IMR-90 (cell line): ENCODE measurements around the gene TRPC6. TPM values are rescaled to one million over a fixed set of nuclear protein-coding genes. Genes with fewer than 3 reads are reported as not detected.

Source experiments
- ATAC-seq: fragments of 200-7000 bp; cut with Tn5 transposase; 2 replicates; pipeline ENCODE4 v1.9.1; 2020; ENCODE audit warnings: low read depth, mild to moderate bottlenecking, moderate library complexity
- BruUV-seq: library from RNA; stranded (reverse); fragments of 400-500 nt; replicated peaks from 2 replicates; lab custom pipeline; 2021; lab: Mats Ljungman, UMichigan
- CTCF ChIA-PET: fragments of 300-600 bp; formaldehyde crosslinking; extraction: SDS; loops from one replicate; lab custom pipeline; 2021; ENCODE audit warnings: antibody characterized with exemption; lab: Yijun Ruan, JAX
- POLR2A ChIA-PET: fragments of 300-600 bp; sonication (Branson Sonifier 250); formaldehyde crosslinking; loops from one replicate; lab custom pipeline; 2022; ENCODE audit warnings: antibody characterized with exemption; ENCODE audit not compliant: unreplicated experiment; lab: Charles Lee
- DNase-seq: peaks from one replicate; pipeline ENCODE4 v3.0.0; 2013
- H2AFZ ChIP-seq: replicated peaks from 2 replicates; pipeline ENCODE3; 2013; ENCODE audit warnings: low read length, mild to moderate bottlenecking; ENCODE audit not compliant: poor library complexity
- H2AK5ac ChIP-seq: 2 replicates; pipeline ENCODE4 v1.6.1; 2013; ENCODE audit warnings: low read depth, low read length, inconsistent platforms
- H2AK9ac ChIP-seq: replicated peaks from 2 replicates; pipeline ENCODE3; 2013; ENCODE audit warnings: mild to moderate bottlenecking, low read depth, low read length, moderate library complexity; ENCODE audit not compliant: poor library complexity
- H2BK120ac ChIP-seq: 2 replicates; pipeline ENCODE4 v1.6.1; 2013; ENCODE audit warnings: low read depth, low read length, inconsistent platforms
- H2BK15ac ChIP-seq: 3 replicates; pipeline ENCODE4 v1.6.1; 2013; ENCODE audit warnings: low read depth, low read length, inconsistent platforms
- H2BK20ac ChIP-seq: 2 replicates; pipeline ENCODE4 v1.6.1; 2013; ENCODE audit warnings: low read depth, mild to moderate bottlenecking, inconsistent platforms, low read length, moderate library complexity
- H2BK5ac ChIP-seq: 2 replicates; pipeline ENCODE4 v1.6.1; 2013; ENCODE audit warnings: mild to moderate bottlenecking, low read depth, low read length, inconsistent platforms; ENCODE audit not compliant: poor library complexity, severe bottlenecking
- H3K14ac ChIP-seq: replicated peaks from 2 replicates; pipeline ENCODE4 v1.6.1; 2013; ENCODE audit warnings: low read depth, low read length, inconsistent platforms
- H3K18ac ChIP-seq: 2 replicates; pipeline ENCODE4 v1.6.1; 2013; ENCODE audit warnings: low read depth, low read length, control low read depth
- H3K23ac ChIP-seq: 2 replicates; pipeline ENCODE4 v1.6.1; 2013; ENCODE audit warnings: low read depth, low read length, inconsistent platforms
- H3K27ac ChIP-seq: 2 replicates; pipeline ENCODE4 v1.5.1; 2013; ENCODE audit warnings: mild to moderate bottlenecking, control low read depth, low read length; ENCODE audit not compliant: insufficient read depth
- H3K27me3 ChIP-seq: 2 replicates; pipeline ENCODE4 v1.6.1; 2013; ENCODE audit warnings: low read length; ENCODE audit not compliant: control insufficient read depth, insufficient read depth
- H3K36me3 ChIP-seq: 2 replicates; pipeline ENCODE4 v1.6.1; 2013; ENCODE audit warnings: low read length, mixed read lengths; ENCODE audit not compliant: control insufficient read depth, insufficient read depth
- H3K4ac ChIP-seq: 2 replicates; pipeline ENCODE4 v1.6.1; 2013; ENCODE audit warnings: low read depth, low read length, inconsistent platforms
- H3K4me1 ChIP-seq: 2 replicates; pipeline ENCODE4 v1.6.1; 2013; ENCODE audit warnings: low read length, mixed read lengths; ENCODE audit not compliant: control insufficient read depth, insufficient read depth
- H3K4me2 ChIP-seq: 2 replicates; pipeline ENCODE4 v1.6.1; 2013; ENCODE audit warnings: low read depth, mild to moderate bottlenecking, control low read depth, low read length, moderate library complexity
- H3K4me3 ChIP-seq: 2 replicates; pipeline ENCODE4 v1.5.1; 2013; ENCODE audit warnings: low read depth, mild to moderate bottlenecking, control low read depth, low read length, moderate library complexity; ENCODE audit not compliant: insufficient read depth
- H3K56ac ChIP-seq: 2 replicates; pipeline ENCODE4 v1.6.1; 2013; ENCODE audit warnings: low read length, inconsistent platforms; ENCODE audit not compliant: insufficient read depth; ENCODE audit errors: extremely low read depth
- H3K79me1 ChIP-seq, 2 experiments: 2 replicates each; pipeline ENCODE4 v1.6.1; 2013; ENCODE audit warnings: low read length in 2 of 2, inconsistent platforms in 1 of 2, low read depth in 1 of 2
- H3K9ac ChIP-seq: 2 replicates; pipeline ENCODE4 v1.6.1; 2013; ENCODE audit warnings: low read depth, low read length, control low read depth
- H3K9me1 ChIP-seq: 2 replicates; pipeline ENCODE4 v1.6.1; 2013; ENCODE audit warnings: low read length, inconsistent platforms; ENCODE audit not compliant: insufficient read depth
- H3K9me3 ChIP-seq: 2 replicates; pipeline ENCODE4 v1.6.1; 2013; ENCODE audit warnings: low read length; ENCODE audit not compliant: control insufficient read depth, insufficient read depth
- H4K20me1 ChIP-seq: 2 replicates; pipeline ENCODE4 v1.6.1; 2013; ENCODE audit warnings: low read length, inconsistent platforms; ENCODE audit not compliant: insufficient read depth
- H4K5ac ChIP-seq: 2 replicates; pipeline ENCODE4 v1.6.1; 2013; ENCODE audit warnings: mild to moderate bottlenecking, low read depth, low read length, control low read depth
- H4K8ac ChIP-seq, 2 experiments: 2 replicates each; pipeline ENCODE4 v1.6.1; 2013; ENCODE audit warnings: low read depth in 2 of 2, low read length in 2 of 2, control low read depth in 1 of 2, inconsistent platforms in 1 of 2
- H4K91ac ChIP-seq: 2 replicates; pipeline ENCODE4 v1.6.1; 2013; ENCODE audit warnings: low read depth, low read length, inconsistent platforms; ENCODE audit not compliant: insufficient read depth
- BHLHE40 ChIP-seq: fragments of 150-350 bp; IDR thresholded peaks from 2 replicates; pipeline ENCODE4 v1.6.1; 2016; ENCODE audit warnings: mild to moderate bottlenecking, low read depth, low read length
- CHD1 ChIP-seq: IDR thresholded peaks from 2 replicates; pipeline ENCODE4 v1.6.1; 2012; ENCODE audit warnings: low read depth, low read length, improper control_type of control experiment
- CTCF ChIP-seq: conservative IDR thresholded peaks from 2 replicates; pipeline ENCODE4 v1.5.1; 2012; ENCODE audit warnings: mild to moderate bottlenecking, low read depth, low read length, improper control_type of control experiment
- ELK1 ChIP-seq: fragments of 150-350 bp; IDR thresholded peaks from 2 replicates; pipeline ENCODE4 v1.6.1; 2016; ENCODE audit warnings: low read depth, mild to moderate bottlenecking, low read length, moderate library complexity, borderline replicate concordance
- FOS ChIP-seq: fragments of 150-350 bp; IDR thresholded peaks from 2 replicates; pipeline ENCODE4 v1.6.1; 2016; ENCODE audit warnings: low read depth, low read length
- MAZ ChIP-seq: IDR thresholded peaks from 2 replicates; pipeline ENCODE4 v1.6.1; 2012; ENCODE audit warnings: low read depth, mild to moderate bottlenecking, low read length, improper control_type of control experiment, moderate library complexity, borderline replicate concordance
- MXI1 ChIP-seq: IDR thresholded peaks from 2 replicates; pipeline ENCODE4 v1.6.1; 2012; ENCODE audit warnings: low read depth, mild to moderate bottlenecking, low read length, moderate library complexity, borderline replicate concordance
- NFE2L2 ChIP-seq: fragments of 150-350 bp; IDR thresholded peaks from 2 replicates; pipeline ENCODE4 v1.6.1; 2016; ENCODE audit warnings: low read depth, mild to moderate bottlenecking, low read length
- POLR2A ChIP-seq: IDR thresholded peaks from 2 replicates; pipeline ENCODE4 v1.6.1; 2012; ENCODE audit warnings: mild to moderate bottlenecking, low read depth, low read length
- RAD21 ChIP-seq: IDR thresholded peaks from 2 replicates; pipeline ENCODE4 v1.6.1; 2012; ENCODE audit warnings: low read length, improper control_type of control experiment
- RFX5 ChIP-seq: IDR thresholded peaks from 2 replicates; pipeline ENCODE4 v1.8.0; 2012; ENCODE audit warnings: low read depth, mild to moderate bottlenecking, low read length, moderate library complexity
- USF2 ChIP-seq: fragments of 150-350 bp; IDR thresholded peaks from 2 replicates; pipeline ENCODE4 v1.6.1; 2017; ENCODE audit warnings: mild to moderate bottlenecking, antibody characterized with exemption, low read length, low read depth
- dilution Hi-C: fragments of 300-500 bp; cut with HindIII; formaldehyde crosslinking; loops from one replicate; pipeline ENCODE4 v1.14.3; 2018; ENCODE audit warnings: low sequenced_read_pairs; ENCODE audit not compliant: unreplicated experiment
- in situ Hi-C: fragments of 300-500 bp; cut with MboI; formaldehyde crosslinking; loops from 3 replicates; pipeline ENCODE4 v1.14.3; 2019; ENCODE audit warnings: low sequenced_read_pairs, inconsistent platforms, mixed read lengths
- intact Hi-C: fragments of 100-400 bp; cut with micrococcal nuclease; formaldehyde crosslinking; loops from 2 replicates; pipeline ENCODE4 v1.10.0; 2022
- polyA plus RNA-seq, 3 experiments: library from polyadenylated mRNA; depleted of rRNA; stranded (reverse); fragments of >200 nt; gene quantifications; 2 replicates each; pipeline ENCODE4 v1.2.3, GENCODE V29; 2012; ENCODE audit warnings: low replicate concordance in 1 of 3
- total RNA-seq: library from RNA; depleted of rRNA; stranded (reverse); fragments of >200 nt; gene quantifications from 2 replicates; pipeline ENCODE4 v1.2.3, GENCODE V29; 2012

Gene TRPC6
- total and polyA plus RNA-seq, 2 of the 4 experiments (the other 2 are of a cell fraction): 0.99 to 2.3 TPM

- Histone ChIP-seq H3K27me3 (no peaks in the 10 kb centered on the region), H3K9me3 (no peaks in the 10 kb centered on the region), H2AK9ac (no peak overlapping the region), H3K27ac (no peak overlapping the region), H3K14ac (peak overlapping the region; percentile 11; the same call in 1 of the 2 replicates), H3K9me1 (peaks cover 21% of the 10 kb centered on the region), H3K4me2 (no peak overlapping the region), H3K9ac (no peak overlapping the region), H3K56ac (no peak overlapping the region), H2BK120ac (peak overlapping the region; percentile 56; the same call in 1 of the 2 replicates), H3K36me3 (no peaks in the 10 kb centered on the region), H2AFZ (no peak overlapping the region), H2BK20ac (peak overlapping the region; percentile 43), H3K18ac (peak overlapping the region; percentile 68; the same call in 1 of the 2 replicates), H3K4me3 (no peak overlapping the region), H3K4me1 (peaks cover 18% of the 10 kb centered on the region), H4K20me1 (peaks cover 4% of the 10 kb centered on the region; the same call in 1 of the 2 replicates), H4K91ac (peak overlapping the region; percentile 59; the same call in 1 of the 2 replicates), H4K8ac (peak overlapping the region; percentile 14 to 43; a peak in 1 of 4 replicates), H2BK15ac (peak overlapping the region; percentile 44; the same call in 1 of the 3 replicates), H3K4ac (peak overlapping the region; percentile 49; the same call in 1 of the 2 replicates), H3K79me1 (no peaks in the 10 kb centered on the region), H2AK5ac (0 out of 2 replicates have a peak overlapping the region, but pooled peaks have one; percentile 28), H2BK5ac (peak overlapping the region; percentile 87), H4K5ac (no peak overlapping the region), H3K23ac (0 out of 2 replicates have a peak overlapping the region, but pooled peaks have one; percentile 16)
- ChIA-PET CTCF (no interaction called here), POLR2A (no interaction called here)
- BruUV-seq: no TSS peak
- TF ChIP-seq RAD21 (no peak), NFE2L2 (no peak), CTCF (no peak), POLR2A (no peak), MAZ (no peak), CHD1 (no peak), RFX5 (no peak), ELK1 (no peak), USF2 (no peak), BHLHE40 (no peak), MXI1 (no peak), FOS (no peak)
- no peak for ATAC-seq
- dilution Hi-C loops (no loop called here), in situ Hi-C loops (loop anchor here (10.0 to 25.0 kb wide), 3 partner anchors 399 to 1042 kb away; no protein-coding TSS in a partner anchor), intact Hi-C loops (no loop called here)
- no peak for DNase-seq
Observed at GRCh38 chr11:101445761-101446160, 138.0 kb downstream of the TRPC6 start.
